GM21515 (cell line): Measurements from ENCODE around the gene PRKN.

ENCODE experiments used
- ATAC-seq: cut with Tn5 transposase; IDR thresholded peaks from one replicate; pipeline ENCODE4 v1.9.1; 2021; ENCODE audit not compliant: unreplicated experiment

PRKN gene

DNA sequence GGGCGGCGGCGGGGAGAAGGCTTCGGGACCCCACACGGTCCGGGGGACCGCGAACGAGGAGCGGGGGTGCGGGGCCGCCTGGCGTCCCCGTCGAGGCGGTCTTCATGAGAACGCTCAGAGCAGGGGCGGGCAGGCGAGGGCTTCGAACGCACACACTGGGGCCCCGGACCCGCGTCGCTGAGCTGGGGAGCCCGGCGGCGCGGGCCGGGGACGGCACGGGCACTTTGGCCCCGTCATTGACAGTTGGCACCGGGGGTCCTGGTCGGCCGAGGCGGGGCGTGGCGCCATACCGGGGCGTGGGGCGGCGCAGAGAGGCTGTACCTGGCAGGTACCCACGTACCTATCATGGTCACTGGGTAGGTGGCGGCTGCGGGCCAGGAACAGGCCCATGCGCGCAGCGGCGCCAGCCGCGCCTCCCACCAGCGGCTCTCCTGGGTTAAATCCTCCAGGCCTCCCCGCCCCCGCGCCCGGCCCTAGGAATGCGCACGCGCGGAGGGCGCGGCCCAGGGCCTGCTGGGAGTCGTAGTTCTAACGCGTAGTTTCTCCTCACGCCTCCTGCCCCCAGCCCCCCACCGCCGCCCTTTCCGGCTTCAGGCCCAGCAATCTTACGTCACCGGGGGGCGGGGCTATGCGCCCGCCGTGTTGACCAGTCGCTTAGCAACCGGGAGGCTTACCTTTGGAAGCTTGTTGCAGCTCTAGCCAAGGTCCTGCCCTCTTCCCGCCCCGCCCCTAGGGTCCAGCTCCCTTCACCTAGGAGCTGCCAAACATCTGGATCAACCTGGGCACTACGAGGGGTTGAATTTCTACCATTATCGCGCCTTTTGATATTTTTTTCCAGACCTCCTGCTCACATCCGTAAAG lies at the start of gene PRKN, which contains the start of gene PACRG:
TSS of gene PRKN (minus strand) at position 445 of the 861 bp plus-strand sequence.
TSS of gene PACRG (plus strand) at position 653 of the 861 bp plus-strand sequence.
- ATAC-seq: peak; percentile 99

DNA sequence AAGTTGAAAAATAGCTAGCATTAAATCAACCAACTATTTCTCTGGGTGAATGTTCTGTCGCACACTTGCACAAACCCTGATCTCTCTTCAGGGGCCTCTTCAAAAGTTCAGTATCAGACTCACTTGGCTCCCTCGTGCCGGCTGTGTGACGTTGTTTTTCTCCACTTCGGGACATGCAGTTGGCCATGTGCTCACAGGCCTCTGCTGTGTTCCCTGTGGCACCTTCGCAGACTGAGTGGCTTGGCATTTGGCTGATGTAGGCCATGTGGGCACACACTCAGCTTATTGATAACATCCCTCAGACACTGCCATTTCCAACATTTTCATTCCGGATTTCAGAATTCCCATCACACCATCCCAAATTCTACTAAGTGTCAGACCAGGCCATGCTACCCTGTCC lies 49.5 kb upstream of the PRKN start:
- ATAC-seq: no peak

DNA sequence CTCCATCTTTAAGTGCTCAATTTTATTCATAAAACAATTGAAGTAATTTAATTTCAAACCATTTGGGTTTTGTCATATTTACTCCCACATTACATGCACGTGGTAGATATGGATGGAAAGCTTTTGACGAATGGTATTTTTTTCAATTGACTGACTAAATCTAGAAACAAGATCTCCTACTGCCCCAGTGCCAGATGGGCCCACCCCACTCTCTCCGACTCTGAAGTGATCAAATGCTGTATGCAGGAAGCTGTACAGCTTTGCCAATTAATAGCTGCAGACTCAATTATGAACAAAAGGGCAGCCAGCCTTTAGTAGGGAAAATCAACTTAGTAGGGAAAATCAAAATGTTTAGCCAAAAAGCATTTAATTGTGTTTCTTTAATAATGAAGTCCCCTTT lies 46.4 kb upstream of the PRKN start:
- ATAC-seq: no peak

DNA sequence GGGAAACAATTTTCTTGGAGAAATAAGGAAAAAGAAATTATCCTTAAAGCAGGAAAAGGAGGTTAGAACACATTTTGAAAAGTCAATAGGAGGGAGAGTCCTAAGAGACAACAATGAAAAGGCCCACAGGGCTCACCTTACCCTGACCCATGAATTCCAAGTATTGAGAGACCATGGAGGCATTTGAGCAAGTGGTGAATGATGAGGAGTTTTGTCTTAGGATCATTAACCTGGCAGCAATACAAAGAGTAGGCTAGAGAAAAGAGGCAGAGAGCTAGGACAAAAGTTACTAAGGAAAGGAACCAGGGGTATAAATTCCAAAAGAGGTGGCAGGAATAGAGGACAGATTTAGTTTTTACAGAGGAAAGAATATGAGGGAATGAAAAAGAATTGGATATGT lies 44.9 kb upstream of the PRKN start:
- ATAC-seq: no peak

DNA sequence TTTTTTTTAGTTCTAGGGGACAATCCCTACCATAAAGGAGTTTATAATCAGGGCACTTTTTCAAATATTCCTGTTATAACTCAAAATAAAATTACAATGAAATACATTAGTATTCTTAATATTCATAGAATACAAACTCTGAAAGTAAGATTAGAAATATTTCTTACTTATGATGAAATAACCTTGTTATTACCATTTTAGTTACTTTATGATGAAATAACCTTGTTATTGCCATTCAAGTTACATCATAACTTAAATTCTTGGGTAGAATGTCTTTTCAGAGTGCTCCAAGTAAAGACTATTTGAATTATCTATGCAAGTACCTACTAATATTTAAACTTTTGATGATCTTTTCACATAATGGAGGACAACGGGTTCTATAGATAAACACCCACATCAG lies 43.4 kb upstream of the PRKN start:
- no peak for ATAC-seq

DNA sequence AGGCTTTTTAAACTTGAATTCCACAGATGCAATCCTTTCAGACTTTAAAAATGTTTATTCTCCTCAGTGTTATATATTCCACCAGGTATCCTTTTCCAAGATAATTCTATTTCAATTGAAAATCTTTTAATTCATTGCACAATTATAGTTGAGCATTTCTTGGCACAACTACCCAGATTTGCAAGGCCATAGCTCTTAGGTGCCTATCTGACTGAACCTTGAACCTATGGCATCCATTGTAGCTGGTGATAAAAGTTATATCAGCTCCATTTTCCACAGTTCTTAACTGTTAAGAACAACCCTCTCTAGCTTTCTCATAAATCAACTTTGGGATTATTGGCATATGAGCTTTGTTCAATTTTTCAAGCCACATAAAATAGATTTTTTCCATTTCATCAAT lies 42.6 kb upstream of the PRKN start:
- ATAC-seq: no peak

DNA sequence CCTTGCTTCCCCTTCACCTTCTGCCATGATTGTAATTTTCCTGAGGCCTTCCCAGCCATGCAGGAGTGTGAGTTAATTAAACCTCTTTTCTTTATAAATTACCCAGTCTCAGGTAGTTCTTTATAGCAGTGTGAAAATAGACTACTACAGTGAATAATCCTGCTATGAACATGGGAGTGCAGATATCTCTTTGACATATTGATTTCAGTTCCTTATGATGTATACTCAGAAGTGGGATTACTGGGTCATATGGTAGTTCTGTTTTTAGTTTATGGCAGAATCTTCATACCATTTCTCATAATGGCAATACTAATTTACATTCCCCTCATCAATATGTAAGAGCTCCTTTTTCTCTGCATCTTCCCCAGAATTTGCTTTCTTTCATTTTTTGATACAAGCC lies 26.2 kb upstream of the PRKN start:
- ATAC-seq: no peak

DNA sequence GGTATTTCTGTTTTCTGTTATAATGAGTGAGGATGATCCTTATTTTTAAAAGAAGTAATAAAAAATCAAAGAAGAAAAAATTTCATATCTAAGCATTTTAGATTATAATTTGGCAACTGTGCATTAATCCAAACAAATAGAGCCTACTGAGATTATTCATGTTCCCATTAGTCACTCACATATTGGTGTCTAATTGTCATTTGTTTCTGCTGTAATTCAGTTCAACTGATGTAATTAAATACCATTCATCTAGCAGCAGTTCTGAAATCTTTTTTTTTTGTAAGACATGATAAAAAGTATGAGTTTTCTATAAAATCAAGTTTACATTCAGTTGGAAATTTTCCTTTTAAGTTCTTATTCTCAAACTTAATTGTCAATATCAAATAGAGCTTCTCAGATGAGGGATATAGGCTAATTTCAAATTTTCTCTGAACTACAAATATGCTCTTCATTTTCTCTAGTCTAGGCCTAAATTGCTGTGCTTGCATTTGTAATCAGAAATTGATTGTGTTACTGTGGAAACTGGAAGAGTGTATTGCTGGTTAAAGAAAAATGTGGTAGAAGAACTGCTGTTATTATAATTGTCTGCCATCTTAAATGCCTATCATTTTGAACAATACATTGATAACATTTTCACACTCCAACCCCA lies 23.8 kb upstream of the PRKN start:
- ATAC-seq: no peak

DNA sequence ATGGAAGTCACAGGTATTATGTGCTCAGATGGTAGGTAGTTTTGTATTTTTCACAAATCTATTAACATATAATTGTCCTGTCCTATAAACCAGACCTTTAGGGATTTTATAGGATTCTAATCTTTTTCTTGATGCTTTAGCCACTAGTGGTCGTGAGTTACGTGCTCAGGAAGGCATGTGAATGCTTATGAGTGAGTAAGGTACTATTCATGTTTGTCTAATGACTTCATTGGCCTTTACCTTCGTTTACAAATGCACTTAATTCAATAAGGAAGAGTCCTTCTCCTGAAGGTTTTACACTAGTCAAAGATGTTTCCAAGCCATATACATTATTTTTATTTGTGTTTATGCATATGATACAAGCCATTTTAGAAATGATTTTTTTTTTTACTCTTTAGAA lies 23.2 kb upstream of the PRKN start:
- no peak for ATAC-seq

DNA sequence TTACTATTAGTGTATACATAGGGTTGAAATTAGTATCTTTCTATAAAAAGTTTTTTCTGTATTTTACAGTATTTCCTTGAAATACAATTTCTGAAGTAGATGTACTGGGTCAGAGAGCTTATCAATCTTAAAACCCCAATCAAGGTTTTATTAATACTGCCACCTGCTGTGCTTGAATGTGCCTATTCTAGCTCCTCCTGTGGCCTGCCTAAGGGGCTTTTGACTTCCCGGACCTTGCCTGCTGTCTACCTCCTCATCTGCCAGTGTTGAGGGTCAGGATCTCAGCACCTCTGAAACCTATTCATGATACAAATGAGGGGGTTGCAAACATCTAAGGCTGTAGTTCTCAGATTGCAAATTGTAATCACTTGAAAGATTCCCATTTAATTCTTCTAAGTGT lies 9.4 kb upstream of the PRKN start:
- ATAC-seq: no peak

DNA sequence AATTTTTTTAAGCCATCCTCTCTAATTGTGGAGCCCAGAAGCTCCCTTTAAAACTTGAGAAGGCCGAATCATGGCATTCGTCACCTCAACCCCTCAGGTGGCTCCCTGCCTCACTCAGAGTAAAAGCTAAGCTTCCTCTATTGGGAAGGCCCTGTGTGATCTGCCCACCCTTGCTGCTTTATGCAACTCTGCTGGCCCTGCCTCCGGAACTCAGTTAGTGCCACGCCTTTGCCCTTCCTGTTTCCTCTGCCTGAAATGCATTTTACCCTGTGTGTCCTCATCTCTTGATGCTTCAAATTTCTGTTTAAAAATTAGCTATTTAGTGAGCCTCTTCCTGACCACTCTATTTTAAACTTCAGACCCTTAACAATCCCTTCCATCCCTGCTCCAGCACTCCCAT lies 5.9 kb upstream of the PRKN start:
- ATAC-seq: no peak

DNA sequence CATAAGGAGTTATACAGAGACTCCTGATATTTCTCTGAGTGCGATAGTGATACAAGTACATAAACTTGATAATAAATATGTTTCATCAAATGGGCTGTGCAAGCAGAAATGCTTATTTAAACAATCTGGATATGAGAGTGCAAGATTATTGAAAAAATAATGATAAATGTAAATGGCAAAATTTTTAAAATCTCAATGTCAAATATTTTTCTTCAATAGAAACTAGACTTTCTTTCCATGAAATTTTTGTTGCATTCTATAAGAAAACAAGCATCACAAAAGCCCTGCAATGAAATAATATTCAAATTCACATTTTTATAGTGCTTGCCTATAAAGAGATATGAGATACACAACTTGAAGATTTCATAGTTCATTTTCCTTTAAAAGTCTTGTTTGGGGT lies 2.9 kb upstream of the PRKN start:
- ATAC-seq: no peak

DNA sequence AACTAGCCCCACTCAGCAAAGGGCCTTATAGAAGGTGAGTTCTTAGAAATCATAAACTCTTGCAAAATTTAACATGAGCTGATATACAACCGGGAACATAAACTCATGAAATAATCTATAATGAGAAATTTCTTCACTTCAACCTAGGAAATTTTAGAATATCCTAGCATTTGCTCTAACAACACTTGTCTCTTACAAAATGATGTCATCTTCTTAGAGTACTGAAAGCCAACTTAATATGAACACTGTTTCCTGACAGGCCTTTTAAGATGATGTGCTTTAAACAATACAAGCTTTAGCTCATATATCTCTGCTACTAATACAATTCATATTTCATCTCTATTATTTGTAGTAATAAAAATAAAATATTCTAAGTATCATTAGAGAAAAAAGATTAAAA lies 1.1 kb upstream of the PRKN start:
- ATAC-seq: no peak

DNA sequence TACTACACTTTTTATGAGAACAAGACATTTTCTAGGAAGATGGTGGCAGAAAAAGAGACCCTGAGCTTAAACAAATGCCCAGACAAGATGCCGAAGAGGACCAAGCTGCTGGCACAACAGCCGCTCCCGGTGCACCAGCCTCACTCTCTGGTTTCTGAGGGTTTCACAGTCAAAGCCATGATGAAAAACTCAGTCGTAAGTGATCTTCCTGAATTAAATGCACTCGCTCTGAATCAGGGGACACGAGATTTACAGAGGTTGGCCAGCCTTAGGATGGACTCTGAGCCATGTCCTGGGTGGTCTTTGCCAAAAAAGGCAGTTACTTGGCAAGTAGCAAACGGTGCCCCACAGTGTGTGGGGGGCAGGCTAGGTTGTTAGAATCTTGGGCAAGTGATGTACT lies 631 bp upstream of the PRKN start:
- ATAC-seq: no peak

DNA sequence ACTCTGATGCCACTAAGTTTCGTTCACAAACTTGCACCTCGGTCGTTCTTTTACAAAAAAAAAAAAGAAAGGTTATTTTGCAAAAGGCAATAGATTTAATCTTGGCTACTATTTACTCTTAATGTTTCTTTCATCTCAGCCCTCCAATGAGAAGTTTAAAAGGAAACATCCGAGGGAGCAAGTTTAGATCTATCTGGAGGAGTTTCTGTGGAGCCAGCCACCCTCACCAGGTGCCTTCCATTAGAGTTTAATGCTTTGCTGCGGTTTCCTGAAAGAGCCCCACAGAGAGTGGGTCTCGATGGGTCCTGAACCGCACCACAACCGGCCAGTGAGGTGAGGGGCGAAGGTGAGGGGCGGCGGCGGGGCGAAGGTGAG lies 632 bp downstream of the PRKN start:
- peak; percentile 0 for ATAC-seq

DNA sequence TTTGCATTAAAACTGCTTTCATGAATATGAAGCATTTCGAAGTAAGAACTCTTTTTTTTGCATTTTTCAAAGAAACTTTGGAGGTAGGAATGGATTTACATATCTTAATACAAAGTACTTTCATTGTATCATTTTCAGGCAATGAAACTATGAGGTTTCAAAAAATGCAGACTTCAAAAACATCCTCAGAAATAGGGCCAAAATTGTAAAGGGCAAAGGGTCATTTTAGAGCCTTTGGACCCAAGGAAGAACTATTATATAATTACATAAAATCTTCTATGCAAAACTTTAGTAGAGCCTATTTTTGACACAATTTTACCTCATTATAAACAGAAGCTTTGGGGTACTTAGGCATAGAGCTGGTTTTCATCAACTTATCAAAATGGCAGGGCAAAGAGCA lies 4.9 kb downstream of the PRKN start:
- no peak for ATAC-seq

DNA sequence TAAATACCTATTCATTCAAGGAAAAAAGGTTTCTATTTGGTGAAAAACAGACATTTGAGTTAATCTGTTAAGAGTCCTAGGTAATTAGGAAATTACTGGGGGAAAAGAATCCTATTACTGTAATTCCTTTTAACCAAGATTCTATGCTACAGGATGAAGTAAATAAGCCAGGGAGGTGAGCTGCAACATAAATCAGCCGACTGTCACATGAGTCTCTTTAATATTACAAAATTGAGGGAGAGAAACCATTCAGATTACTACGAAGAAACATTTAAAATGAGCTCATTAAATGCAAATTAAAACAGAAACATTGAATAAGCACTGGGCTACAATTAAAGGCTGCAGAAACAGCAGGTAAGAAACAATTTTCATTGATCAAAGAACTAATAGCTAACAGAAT lies 5.3 kb downstream of the PRKN start:
- ATAC-seq: no peak

DNA sequence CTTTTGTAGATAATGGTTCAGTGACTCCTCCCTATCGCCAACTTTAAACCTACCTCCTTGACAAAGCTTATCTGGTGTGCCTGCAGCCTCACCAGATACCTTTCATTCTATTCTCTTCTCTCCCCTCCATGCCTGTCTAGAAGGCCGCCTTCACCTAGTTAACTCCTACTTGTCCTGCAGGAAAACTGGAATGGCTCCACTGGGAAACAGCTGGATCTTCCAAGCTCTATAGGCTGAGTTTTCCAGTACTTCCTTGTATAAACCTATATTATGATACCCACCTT lies 6.2 kb downstream of the PRKN start:
- no peak for ATAC-seq

DNA sequence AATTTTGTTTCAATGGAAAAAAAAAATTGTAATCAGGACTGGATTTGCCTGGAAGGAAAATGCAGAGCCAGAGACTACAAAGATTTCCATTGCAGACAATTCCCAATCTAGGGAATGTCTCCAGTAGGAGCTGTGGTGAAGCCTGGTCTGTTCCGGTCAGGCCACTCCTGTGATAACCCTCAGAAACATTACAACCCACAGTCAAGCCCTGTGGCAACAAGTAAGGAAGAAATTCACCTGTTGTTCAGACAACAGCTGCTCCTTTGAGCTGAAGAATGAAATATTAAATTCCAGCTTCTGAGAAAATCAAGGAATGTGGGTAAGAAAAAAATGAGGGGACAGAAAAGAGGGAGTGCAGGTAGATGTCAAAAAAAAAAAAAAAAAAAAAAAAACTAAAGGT lies 8.0 kb downstream of the PRKN start:
- no peak for ATAC-seq

DNA sequence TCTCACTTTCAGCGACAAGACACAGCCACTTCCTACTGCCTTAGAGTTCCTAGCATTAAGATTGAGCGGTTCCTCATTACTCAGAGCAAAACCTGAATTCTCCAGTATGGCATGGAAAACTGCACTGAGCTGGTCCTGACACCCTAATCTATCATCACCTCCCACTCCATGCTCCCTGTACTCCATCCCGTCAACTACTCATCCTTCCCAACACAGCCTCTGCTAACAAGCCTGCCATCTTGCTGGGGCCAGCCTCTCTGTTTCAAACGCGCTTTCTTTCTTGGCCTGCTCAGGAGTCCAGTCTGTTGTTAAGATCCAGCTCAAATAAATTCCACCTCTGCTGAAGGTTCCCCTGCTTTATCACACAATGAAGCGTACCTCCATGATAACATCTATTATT lies 12.0 kb downstream of the PRKN start:
- no peak for ATAC-seq

DNA sequence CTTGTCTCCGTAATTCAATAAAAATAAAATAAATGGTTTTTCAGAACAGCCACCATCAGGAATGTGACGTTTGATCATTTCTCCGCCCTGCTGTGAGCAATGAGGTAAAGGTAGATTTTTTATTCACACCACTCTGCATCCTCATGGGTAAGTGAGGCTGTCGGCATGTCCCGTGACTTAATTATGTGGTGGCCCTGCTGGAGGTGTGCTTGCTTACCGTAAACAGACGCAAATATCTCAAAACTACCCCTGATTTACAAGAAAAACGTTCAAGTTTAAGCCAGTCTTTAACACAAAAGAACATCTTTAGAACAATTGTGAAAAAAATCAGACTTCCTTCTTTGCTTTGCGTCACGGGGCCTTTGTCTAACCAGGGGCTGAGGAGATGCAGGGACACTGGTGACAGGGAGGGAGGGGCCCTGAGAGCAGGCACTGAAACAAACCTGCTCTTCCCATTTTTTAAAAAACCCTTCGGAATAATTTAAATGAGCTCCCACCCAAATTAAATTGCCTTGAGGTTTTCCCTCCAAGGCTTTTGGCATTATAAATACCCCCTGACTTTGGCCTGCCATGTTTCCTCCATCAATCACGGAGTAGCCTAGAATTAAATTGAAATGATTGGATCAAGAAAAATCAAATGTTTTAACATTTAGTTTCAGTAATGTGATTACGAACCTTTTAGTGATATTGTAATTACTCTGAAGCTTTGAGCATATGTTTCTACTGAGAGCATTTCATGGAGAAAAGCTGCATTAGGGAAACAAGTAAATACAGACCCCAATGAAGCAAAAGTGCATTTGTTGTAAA lies 13.4 kb downstream of the PRKN start:
- no peak for ATAC-seq

DNA sequence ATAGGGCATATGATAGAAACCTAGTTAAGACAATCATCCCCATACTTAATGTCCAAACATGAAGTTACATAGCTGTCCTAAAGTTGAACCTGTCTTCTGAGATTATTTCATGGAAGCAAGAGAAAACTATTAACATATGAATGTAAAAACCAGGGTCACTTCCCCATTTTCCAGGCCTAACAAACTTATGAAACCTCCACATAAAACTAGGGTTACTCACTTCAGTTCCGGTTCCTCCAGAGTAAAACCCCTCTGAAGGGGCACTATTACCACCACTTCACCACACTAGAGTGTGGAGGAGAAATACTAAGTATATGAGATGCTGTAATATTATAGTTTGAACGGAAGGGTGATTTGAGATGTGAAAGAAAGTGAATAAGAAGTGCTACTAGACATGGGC lies 14.9 kb downstream of the PRKN start:
- no peak for ATAC-seq
